ENCODE results near the gene DIO3. TPM values are rescaled to one million over a fixed set of nuclear protein-coding genes. Genes with fewer than 3 reads are reported as not detected.

Gene DIO3
- total and polyA plus RNA-seq, 4 donors = 0.91 to 7.1 (median 1.4) TPM

DNA sequence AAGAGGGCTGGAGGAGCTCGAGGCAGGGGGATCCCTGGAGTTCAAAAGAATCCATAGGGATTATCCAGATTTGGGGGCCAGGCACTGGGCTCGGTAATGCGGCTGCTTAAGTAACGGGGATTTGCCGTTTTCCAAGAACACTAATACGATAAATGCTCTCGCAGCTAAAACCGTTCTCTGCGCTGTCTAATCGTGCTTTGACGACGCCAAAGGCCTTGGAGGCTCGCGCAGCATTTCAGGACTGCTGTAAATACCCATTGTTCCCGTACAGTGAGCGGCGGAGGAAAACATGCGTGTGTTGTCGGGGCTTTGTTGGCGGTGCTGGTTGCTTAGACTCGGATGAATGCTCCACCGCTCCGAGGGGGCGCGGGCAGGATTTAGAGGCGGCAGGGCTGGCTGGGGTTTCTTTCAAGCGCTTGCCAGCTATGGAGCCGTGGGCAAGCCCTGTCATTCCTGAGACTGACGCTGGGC, 26.2 kb downstream of the DIO3 start:
- H3K9ac ChIP-seq (ENCODE audit: insufficient read depth in 1 of 2, low read length in 2 of 2) = no peak overlapping the region
- ATAC-seq (ENCODE audit: insufficient read depth, low FRiP score) (no peak), DNase-seq (no peak)
- no peaks in the 10 kb centered on the region for H3K36me3 ChIP-seq (ENCODE audit: control insufficient read depth in 4 of 4, insufficient read depth in 4 of 4, low read length in 4 of 4)
- H3K4me1 ChIP-seq (ENCODE audit: control insufficient read depth in 5 of 5, insufficient read depth in 5 of 5, low read length in 5 of 5) = peaks cover 0 to 7% (median 0%) of the 10 kb centered on the region in 5 donors
- H3K9me3 ChIP-seq (ENCODE audit: control insufficient read depth in 4 of 4, insufficient read depth in 3 of 4, low read length in 3 of 4) = no peaks in the 10 kb centered on the region
- no peak overlapping the region for H3K4me3 ChIP-seq
- TF ChIP-seq, protein P1, sequence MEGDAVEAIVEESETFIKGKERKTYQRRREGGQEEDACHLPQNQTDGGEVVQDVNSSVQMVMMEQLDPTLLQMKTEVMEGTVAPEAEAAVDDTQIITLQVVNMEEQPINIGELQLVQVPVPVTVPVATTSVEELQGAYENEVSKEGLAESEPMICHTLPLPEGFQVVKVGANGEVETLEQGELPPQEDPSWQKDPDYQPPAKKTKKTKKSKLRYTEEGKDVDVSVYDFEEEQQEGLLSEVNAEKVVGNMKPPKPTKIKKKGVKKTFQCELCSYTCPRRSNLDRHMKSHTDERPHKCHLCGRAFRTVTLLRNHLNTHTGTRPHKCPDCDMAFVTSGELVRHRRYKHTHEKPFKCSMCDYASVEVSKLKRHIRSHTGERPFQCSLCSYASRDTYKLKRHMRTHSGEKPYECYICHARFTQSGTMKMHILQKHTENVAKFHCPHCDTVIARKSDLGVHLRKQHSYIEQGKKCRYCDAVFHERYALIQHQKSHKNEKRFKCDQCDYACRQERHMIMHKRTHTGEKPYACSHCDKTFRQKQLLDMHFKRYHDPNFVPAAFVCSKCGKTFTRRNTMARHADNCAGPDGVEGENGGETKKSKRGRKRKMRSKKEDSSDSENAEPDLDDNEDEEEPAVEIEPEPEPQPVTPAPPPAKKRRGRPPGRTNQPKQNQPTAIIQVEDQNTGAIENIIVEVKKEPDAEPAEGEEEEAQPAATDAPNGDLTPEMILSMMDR (IDR thresholded peaks at IDR 0.05; ENCODE audit: control extremely low read depth, extremely low read depth) = no peak
- 95 to 96% methylated on average over 29 of the region's 29 CpGs for WGBS, 2 donors
- H3K27ac ChIP-seq (ENCODE audit: low read depth in 1 of 2, low read length in 1 of 2) = no peak overlapping the region
- peaks cover 0 to 3% (median 0%) of the 10 kb centered on the region in 3 donors for H3K27me3 ChIP-seq (ENCODE audit: control insufficient read depth in 3 of 3, insufficient read depth in 3 of 3, low read length in 2 of 3)

DNA sequence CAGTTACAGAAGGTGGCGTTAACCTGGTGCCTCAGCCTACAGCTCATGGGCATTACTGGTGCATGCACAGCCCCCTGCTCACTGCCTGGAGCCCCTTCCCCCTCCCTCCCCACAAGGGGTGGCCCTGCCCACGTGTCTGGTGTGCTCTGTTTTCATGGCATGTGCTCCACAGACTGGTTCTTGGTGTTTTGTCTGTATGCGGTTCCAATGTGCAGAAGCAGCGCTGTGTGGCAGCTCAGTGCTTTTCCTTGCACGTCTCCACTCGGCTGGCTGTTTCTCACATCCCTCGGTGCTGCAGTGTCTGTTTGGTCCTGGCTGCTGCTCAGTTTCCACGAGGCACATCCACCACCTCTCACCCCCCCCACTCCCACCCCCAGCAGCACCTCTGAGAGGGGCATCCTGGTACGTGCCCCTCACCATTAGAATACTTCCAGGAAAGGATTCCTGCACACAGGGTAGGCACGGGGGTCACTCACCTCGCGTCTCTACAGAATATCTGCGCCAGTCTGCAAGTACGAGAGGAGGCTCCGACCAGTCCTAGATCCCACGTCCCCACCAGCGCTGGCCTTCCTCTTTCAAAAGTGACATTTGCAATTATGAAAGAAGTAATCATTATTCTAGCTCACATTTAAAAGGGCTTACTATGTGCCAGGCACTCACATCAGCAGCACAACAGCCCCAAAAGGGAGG, 27.1 kb downstream of the DIO3 start:
- no peak overlapping the region for H3K27ac ChIP-seq (ENCODE audit: low read depth in 1 of 2, low read length in 1 of 2)
- DNase-seq (no peak), ATAC-seq (ENCODE audit: insufficient read depth, low FRiP score) (no peak)
- peaks cover 0 to under 1% (median 0%) of the 10 kb centered on the region in 3 donors for H3K27me3 ChIP-seq (ENCODE audit: control insufficient read depth in 3 of 3, insufficient read depth in 3 of 3, low read length in 2 of 3)
- no peak overlapping the region for H3K9ac ChIP-seq (ENCODE audit: insufficient read depth in 1 of 2, low read length in 2 of 2)
- no peaks in the 10 kb centered on the region for H3K36me3 ChIP-seq (ENCODE audit: control insufficient read depth in 4 of 4, insufficient read depth in 4 of 4, low read length in 4 of 4)
- TF ChIP-seq, protein P1 (IDR thresholded peaks at IDR 0.05; ENCODE audit: control extremely low read depth, extremely low read depth) = no peak
- H3K4me1 ChIP-seq (ENCODE audit: control insufficient read depth in 5 of 5, insufficient read depth in 5 of 5, low read length in 5 of 5) = peaks cover 0 to 7% (median 0%) of the 10 kb centered on the region in 5 donors
- H3K9me3 ChIP-seq (ENCODE audit: control insufficient read depth in 4 of 4, insufficient read depth in 3 of 4, low read length in 3 of 4) = no peaks in the 10 kb centered on the region
- no peak overlapping the region for H3K4me3 ChIP-seq
- WGBS, 2 donors = 74 to 79% methylated on average over 17 of the region's 17 CpGs

DNA sequence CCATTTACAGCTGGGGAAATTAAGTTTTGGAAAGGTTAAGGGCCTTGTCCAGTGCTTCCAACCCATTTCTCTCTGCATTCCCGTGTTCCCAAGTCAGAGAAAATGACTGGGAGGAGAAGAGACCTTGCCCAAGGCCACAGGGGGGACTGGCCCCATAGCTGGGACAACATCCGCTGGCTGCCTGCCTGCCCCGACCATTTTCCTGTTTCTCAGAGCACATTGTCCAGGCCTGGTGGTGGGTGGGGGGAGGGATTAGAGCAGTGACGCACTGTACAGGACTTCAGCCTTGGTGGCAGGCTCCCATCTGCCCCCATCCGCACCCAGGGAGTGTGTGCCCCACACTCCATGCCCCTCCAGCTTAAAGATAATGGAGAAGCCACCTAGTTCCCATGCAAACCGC, 27.7 kb downstream of the DIO3 start:
- no peaks in the 10 kb centered on the region for H3K27me3 ChIP-seq (ENCODE audit: control insufficient read depth in 3 of 3, insufficient read depth in 3 of 3, low read length in 2 of 3)
- ATAC-seq (ENCODE audit: insufficient read depth, low FRiP score) (no peak), DNase-seq (peak in 2 of 3 donors; percentile 11 to 44)
- WGBS, 2 donors = 73 to 80% methylated on average over 6 of the region's 6 CpGs
- H3K4me1 ChIP-seq (ENCODE audit: control insufficient read depth in 5 of 5, insufficient read depth in 5 of 5, low read length in 5 of 5) = peaks cover 0 to 7% (median 0%) of the 10 kb centered on the region in 5 donors
- TF ChIP-seq, protein P1 (IDR thresholded peaks at IDR 0.05; ENCODE audit: control extremely low read depth, extremely low read depth) = no peak
- no peak overlapping the region for H3K27ac ChIP-seq (ENCODE audit: low read depth in 1 of 2, low read length in 1 of 2)
- H3K4me3 ChIP-seq = no peak overlapping the region
- no peak overlapping the region for H3K9ac ChIP-seq (ENCODE audit: insufficient read depth in 1 of 2, low read length in 2 of 2)
- no peaks in the 10 kb centered on the region for H3K36me3 ChIP-seq (ENCODE audit: control insufficient read depth in 4 of 4, insufficient read depth in 4 of 4, low read length in 4 of 4)
- no peaks in the 10 kb centered on the region for H3K9me3 ChIP-seq (ENCODE audit: control insufficient read depth in 4 of 4, insufficient read depth in 3 of 4, low read length in 3 of 4)
